Measurements from ENCODE around the gene HDLBP. TPM values are rescaled to one million over a fixed set of nuclear protein-coding genes. Genes with fewer than 3 reads are reported as not detected.
A peak's percentile ranks its signal among the peaks of the same experiment; 100 is the strongest.

The HDLBP gene
- total and polyA plus RNA-seq, 2 experiments from 2014 or later, result 613 to 711 TPM

- H3K4me3 ChIP-seq, result no peak overlapping the region
- peaks cover 67% of the 10 kb centered on the region for H3F3A ChIP-seq (ENCODE audit: insufficient read depth)
- H3K9me2 ChIP-seq (ENCODE audit: insufficient read depth), result no peaks in the 10 kb centered on the region
- no peak overlapping the region for H3K27ac ChIP-seq
- peaks cover 48% of the 10 kb centered on the region for H3K36me3 ChIP-seq (ENCODE audit: low read depth)
- H3K27me3 ChIP-seq (replicated peaks; ENCODE audit: insufficient read depth), result no peaks in the 10 kb centered on the region
- no peaks in the 10 kb centered on the region for H4K20me1 ChIP-seq (ENCODE audit: insufficient read depth)
- no peak overlapping the region for H3K4me2 ChIP-seq (ENCODE audit: unreplicated experiment)
- no peak overlapping the region for H3K9ac ChIP-seq
- H3K9me3 ChIP-seq (ENCODE audit: low read depth), result no peaks in the 10 kb centered on the region
- in situ Hi-C loops (cut with MboI), result no loop called here
- H2AFZ ChIP-seq, result no peak overlapping the region
- H3K4me1 ChIP-seq (ENCODE audit: insufficient read depth), result peaks cover 16% of the 10 kb centered on the region
- peak; percentile 34 for DNase-seq
- 88 to 90% methylated on average over 26 of the region's 26 CpGs for WGBS, 2 experiments (ENCODE audit: low coverage in 1 of 2, low lambda C conversion rate in 2 of 2, missing lambda C conversion rate in 2 of 2)
- H3K79me2 ChIP-seq (ENCODE audit: insufficient read depth), result peaks cover 42% of the 10 kb centered on the region
- TF ChIP-seq EZH2 (IDR thresholded peaks at IDR 0.05; ENCODE audit: insufficient read depth, poor library complexity, severe bottlenecking) (no peak), EZH2phosphoT487 (IDR thresholded peaks at IDR 0.05; ENCODE audit: insufficient read depth, low read depth) (no peak)
Observed at GRCh38 chr2:241228081-241228859, 87.2 kb downstream of the HDLBP start.

GRCh38 chr2:241227594-241227993 is 87.9 kb downstream of the HDLBP start:
- Histone ChIP-seq H3K4me3 (no peak overlapping the region), H3K36me3 (ENCODE audit: low read depth) (peaks cover 43% of the 10 kb centered on the region), H2AFZ (no peak overlapping the region), H3K27ac (no peak overlapping the region), H4K20me1 (ENCODE audit: insufficient read depth) (no peaks in the 10 kb centered on the region), H3K9me3 (ENCODE audit: low read depth) (no peaks in the 10 kb centered on the region), H3K27me3 (replicated peaks; ENCODE audit: insufficient read depth) (no peaks in the 10 kb centered on the region), H3K4me1 (ENCODE audit: insufficient read depth) (peaks cover 16% of the 10 kb centered on the region), H3F3A (ENCODE audit: insufficient read depth) (peaks cover 68% of the 10 kb centered on the region), H3K4me2 (ENCODE audit: unreplicated experiment) (no peak overlapping the region), H3K9me2 (ENCODE audit: insufficient read depth) (no peaks in the 10 kb centered on the region), H3K79me2 (ENCODE audit: insufficient read depth) (peaks cover 35% of the 10 kb centered on the region), H3K9ac (no peak overlapping the region)
- DNase-seq, result no peak
- in situ Hi-C loops (cut with MboI), result no loop called here
- TF ChIP-seq EZH2phosphoT487 (IDR thresholded peaks at IDR 0.05; ENCODE audit: insufficient read depth, low read depth), result no peak
- TF ChIP-seq EZH2 (IDR thresholded peaks at IDR 0.05; ENCODE audit: insufficient read depth, poor library complexity, severe bottlenecking), result no peak
- 76 to 77% methylated on average over 8 of the region's 8 CpGs for WGBS, 2 experiments (ENCODE audit: low coverage in 1 of 2, low lambda C conversion rate in 2 of 2, missing lambda C conversion rate in 2 of 2)

GRCh38 chr2:241226723-241227572 is 88.5 kb downstream of the HDLBP start:
- Histone ChIP-seq H3K9me2 (ENCODE audit: insufficient read depth) (no peaks in the 10 kb centered on the region), H2AFZ (no peak overlapping the region), H4K20me1 (ENCODE audit: insufficient read depth) (no peaks in the 10 kb centered on the region), H3K9me3 (ENCODE audit: low read depth) (no peaks in the 10 kb centered on the region), H3K36me3 (ENCODE audit: low read depth) (peaks cover 38% of the 10 kb centered on the region), H3F3A (ENCODE audit: insufficient read depth) (peaks cover 65% of the 10 kb centered on the region), H3K27ac (no peak overlapping the region), H3K9ac (no peak overlapping the region), H3K4me3 (no peak overlapping the region), H3K27me3 (replicated peaks; ENCODE audit: insufficient read depth) (no peaks in the 10 kb centered on the region), H3K4me2 (ENCODE audit: unreplicated experiment) (no peak overlapping the region), H3K4me1 (ENCODE audit: insufficient read depth) (peaks cover 16% of the 10 kb centered on the region), H3K79me2 (ENCODE audit: insufficient read depth) (peaks cover 29% of the 10 kb centered on the region)
- in situ Hi-C loops (cut with MboI), result no loop called here
- DNase-seq, result no peak
- TF ChIP-seq EZH2 (IDR thresholded peaks at IDR 0.05; ENCODE audit: insufficient read depth, poor library complexity, severe bottlenecking), result no peak
- no peak for TF ChIP-seq EZH2phosphoT487 (IDR thresholded peaks at IDR 0.05; ENCODE audit: insufficient read depth, low read depth)
- 78 to 85% methylated on average over 15 to 19 of the region's 19 CpGs for WGBS, 2 experiments (ENCODE audit: low coverage in 1 of 2, low lambda C conversion rate in 2 of 2, missing lambda C conversion rate in 2 of 2)

GRCh38 chr2:241225983-241226382 is 89.5 kb downstream of the HDLBP start:
- H3F3A ChIP-seq (ENCODE audit: insufficient read depth), result peaks cover 56% of the 10 kb centered on the region
- no peak overlapping the region for H3K27ac ChIP-seq
- peaks cover 16% of the 10 kb centered on the region for H3K4me1 ChIP-seq (ENCODE audit: insufficient read depth)
- TF ChIP-seq EZH2 (IDR thresholded peaks at IDR 0.05; ENCODE audit: insufficient read depth, poor library complexity, severe bottlenecking), result no peak
- TF ChIP-seq EZH2phosphoT487 (IDR thresholded peaks at IDR 0.05; ENCODE audit: insufficient read depth, low read depth), result no peak
- H3K4me3 ChIP-seq, result no peak overlapping the region
- no peaks in the 10 kb centered on the region for H3K9me2 ChIP-seq (ENCODE audit: insufficient read depth)
- H3K9ac ChIP-seq, result no peak overlapping the region
- H3K4me2 ChIP-seq (ENCODE audit: unreplicated experiment), result no peak overlapping the region
- H3K79me2 ChIP-seq (ENCODE audit: insufficient read depth), result peaks cover 19% of the 10 kb centered on the region
- 91 to 95% methylated on average over 16 of the region's 16 CpGs for WGBS, 2 experiments (ENCODE audit: low coverage in 1 of 2, low lambda C conversion rate in 2 of 2, missing lambda C conversion rate in 2 of 2)
- H2AFZ ChIP-seq, result no peak overlapping the region
- no peaks in the 10 kb centered on the region for H3K27me3 ChIP-seq (replicated peaks; ENCODE audit: insufficient read depth)
- H4K20me1 ChIP-seq (ENCODE audit: insufficient read depth), result no peaks in the 10 kb centered on the region
- no peaks in the 10 kb centered on the region for H3K9me3 ChIP-seq (ENCODE audit: low read depth)
- DNase-seq, result no peak
- peaks cover 29% of the 10 kb centered on the region for H3K36me3 ChIP-seq (ENCODE audit: low read depth)
- in situ Hi-C loops (cut with MboI), result no loop called here
